H4 (cell line): Measurements from ENCODE around the gene ELF3. TPM values are rescaled to one million over a fixed set of nuclear protein-coding genes. Genes with fewer than 3 reads are reported as not detected.
"Not testable (repeated sequence)": the region's sequence is repeated elsewhere in the genome, so short reads cannot be mapped to it uniquely, and the experiment has no call there.

Source experiments
- DNase-seq: peaks from one replicate; pipeline ENCODE4 v3.0.0-alpha.2; 2015; ENCODE audit warnings: low spot score
- total RNA-seq: library from RNA; depleted of rRNA; stranded (reverse); fragments of >200 nt; shearing (Covaris generic); gene quantifications from 2 replicates; pipeline ENCODE4 v1.2.3, GENCODE V29; 2014

ELF3 gene
- total RNA-seq, 1 experiment from 2014 or later = 1.9 TPM

GRCh38 chr1:202007805-202008489 lies 2.4 kb upstream of the ELF3 start:
- no peak for DNase-seq

DNA sequence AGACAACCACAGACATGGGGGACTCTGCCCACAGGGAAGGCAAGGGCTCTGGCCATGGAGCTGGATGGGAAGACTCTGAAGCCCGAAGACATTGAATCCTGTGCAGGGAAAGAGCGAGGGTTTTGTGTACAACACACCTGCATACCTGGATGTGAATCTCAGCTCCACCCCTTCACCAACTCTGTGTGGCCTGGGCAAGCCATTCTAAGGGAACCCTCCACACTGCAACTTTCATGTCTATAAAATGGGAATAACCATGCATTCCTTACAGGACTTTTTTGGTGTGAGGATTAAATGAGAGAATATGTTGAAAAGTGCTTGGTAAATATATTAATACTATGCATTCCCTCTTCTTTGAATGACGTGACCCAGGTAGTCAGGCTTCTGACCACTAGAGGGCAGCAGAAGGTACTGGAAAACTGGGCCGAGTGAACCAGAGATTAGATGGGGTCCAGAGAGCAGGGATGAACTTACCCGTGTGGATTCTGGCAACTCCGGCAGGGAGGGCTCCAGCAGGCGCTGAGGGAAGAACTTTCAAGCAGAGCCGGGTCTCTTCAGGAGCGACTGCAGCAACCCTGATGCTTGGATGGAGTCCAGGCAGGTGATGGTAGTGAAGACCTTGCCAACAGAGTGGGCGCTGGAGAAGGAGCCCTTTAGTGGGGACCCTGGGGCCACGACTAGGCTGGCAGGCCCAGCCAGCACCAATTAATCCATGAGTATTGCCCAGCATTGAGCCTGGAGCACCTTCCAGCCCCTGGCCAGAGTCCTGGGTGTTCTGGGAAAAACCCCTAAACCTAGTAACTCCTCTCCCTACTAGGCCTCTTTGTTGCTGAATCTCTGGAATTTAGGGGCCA lies 834 bp upstream of the ELF3 start:
- DNase-seq = peak; percentile 65

DNA sequence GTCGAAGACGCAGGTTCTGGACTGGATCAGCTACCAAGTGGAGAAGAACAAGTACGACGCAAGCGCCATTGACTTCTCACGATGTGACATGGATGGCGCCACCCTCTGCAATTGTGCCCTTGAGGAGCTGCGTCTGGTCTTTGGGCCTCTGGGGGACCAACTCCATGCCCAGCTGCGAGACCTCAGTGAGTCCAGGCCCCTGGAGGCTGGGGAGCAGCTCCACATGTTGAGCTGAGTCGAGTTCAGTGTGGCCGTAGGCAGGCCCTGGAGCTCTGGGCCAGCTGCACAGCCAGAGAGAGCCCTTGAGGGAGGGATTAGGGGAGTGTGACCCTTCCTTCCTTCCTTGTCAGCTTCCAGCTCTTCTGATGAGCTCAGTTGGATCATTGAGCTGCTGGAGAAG lies 1.6 kb downstream of the ELF3 start:
- DNase-seq = no peak

DNA sequence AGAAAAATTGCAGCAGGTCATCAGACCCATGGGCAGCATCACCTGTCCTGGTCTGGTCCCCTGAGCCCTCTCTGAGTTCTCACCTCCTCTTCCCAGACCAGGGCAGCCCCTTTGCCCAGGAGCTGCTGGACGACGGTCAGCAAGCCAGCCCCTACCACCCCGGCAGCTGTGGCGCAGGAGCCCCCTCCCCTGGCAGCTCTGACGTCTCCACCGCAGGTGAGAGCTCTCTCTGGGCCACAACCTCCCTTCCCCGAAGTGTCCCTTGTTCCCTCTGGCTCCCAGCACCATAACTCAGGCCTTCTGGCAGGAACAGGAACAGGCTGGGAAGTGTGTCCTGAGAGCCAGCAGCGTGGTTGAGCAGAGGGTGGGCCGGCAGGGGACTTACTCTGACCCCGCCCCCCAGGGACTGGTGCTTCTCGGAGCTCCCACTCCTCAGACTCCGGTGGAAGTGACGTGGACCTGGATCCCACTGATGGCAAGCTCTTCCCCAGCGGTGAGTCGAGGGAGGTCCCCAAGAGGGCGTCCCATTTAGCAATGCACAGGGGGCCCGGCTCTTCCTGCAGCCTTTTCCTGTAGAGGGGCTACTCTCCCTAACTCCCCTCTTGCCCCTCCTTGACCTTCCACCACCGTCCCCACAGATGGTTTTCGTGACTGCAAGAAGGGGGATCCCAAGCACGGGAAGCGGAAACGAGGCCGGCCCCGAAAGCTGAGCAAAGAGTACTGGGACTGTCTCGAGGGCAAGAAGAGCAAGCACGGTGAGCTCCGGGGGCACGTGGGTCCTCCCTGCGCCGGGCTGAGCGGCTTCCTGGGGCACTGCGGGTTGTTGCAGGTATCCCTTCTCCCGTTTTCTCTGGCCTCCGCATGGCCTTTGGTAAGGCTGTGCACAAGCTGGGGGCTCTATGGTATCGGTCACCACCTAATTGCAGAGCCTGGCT lies 2.4 kb downstream of the ELF3 start:
- DNase-seq = no peak

- no peak for DNase-seq
These were observed 3.2 kb downstream of the ELF3 start for GRCh38 chr1:202013603-202014002.

DNA sequence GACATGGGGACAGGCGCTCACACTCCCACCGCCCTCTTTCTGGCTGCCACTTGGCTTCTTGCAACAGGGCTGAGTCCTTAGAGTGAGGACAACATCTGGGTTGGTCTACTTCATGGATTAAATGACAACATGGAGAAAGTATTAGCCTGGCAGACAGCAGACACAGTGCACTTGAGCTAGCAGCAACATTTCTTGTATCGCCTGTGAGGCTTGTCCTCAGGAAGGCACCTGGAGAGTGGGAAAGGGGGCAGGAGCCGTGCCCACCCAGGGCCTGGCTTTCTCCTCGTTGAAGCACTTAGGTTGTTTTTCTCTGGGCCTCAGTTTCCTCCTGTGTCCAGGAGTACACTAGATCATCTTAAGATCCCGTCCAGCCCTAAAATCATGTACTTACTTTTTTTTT lies 3.7 kb downstream of the ELF3 start:
- no peak for DNase-seq

DNA sequence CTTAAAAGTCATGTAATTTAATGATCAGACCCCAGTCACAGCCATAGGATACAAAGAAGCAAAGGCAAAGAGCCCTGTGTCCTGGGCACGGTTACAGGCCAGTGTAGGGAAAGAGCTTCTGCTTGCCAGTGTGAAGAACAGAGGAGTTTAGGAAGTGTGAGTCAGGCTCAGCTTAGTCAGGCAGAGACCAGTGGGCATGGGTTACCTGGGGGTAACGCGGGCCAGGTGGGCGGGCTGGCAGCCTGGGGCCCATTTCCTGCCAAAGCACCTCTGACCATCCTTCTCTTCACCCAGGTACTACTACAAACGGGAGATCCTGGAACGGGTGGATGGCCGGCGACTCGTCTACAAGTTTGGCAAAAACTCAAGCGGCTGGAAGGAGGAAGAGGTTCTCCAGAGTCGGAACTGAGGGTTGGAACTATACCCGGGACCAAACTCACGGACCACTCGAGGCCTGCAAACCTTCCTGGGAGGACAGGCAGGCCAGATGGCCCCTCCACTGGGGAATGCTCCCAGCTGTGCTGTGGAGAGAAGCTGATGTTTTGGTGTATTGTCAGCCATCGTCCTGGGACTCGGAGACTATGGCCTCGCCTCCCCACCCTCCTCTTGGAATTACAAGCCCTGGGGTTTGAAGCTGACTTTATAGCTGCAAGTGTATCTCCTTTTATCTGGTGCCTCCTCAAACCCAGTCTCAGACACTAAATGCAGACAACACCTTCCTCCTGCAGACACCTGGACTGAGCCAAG lies 4.7 kb downstream of the ELF3 start:
- no peak for DNase-seq

- DNase-seq = no peak
These were observed 5.2 kb downstream of the ELF3 start for GRCh38 chr1:202015662-202015937.

GRCh38 chr1:202016022-202016810 lies 5.8 kb downstream of the ELF3 start:
- DNase-seq = no peak

DNA sequence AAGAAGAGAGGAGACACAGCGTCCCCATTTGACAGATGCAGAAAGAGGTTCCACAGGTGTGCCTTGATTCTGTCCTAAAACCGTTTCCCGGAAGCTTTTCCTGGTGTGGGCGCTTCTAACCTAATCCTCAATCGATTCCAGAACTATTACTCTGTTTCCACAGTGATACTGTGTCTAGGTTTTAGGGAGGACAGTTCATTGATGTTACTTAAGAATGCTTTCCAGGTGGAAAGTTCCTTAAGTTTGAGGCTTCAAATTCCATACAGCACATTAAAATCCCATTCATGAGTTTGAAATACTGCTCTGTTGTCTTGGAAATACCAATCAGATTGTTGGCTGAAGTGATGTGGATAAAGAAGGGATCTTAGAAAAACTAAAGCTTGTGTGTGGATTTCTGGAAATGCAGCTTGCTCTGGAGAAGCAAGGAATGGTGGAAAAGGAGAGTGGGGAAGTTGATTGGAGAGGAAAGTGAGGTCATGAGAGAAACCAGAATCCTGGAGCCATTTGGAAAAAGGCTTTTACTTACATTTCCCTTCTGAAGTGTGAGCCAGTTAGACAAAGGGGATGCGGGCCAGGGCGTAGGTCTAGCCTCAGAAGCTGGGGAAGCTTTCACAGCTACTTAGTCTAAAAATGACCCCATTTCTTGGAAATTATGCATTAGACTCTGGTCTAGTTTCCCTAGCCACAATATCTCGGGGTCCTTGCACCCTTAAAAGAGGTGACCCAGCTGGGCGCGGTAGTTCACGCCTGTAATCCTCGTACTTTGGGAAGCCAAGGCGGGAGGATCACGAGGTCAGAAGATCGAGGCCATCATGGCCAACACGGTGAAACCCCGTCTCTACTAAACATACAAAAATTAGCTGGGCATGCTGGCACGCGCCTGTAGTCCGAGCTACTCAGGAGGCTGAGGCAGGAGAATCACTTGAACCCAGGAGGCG lies 6.7 kb downstream of the ELF3 start:
- no peak for DNase-seq

- DNase-seq = no peak
These were observed 7.5 kb downstream of the ELF3 start for GRCh38 chr1:202017749-202018467.

GRCh38 chr1:202018468-202019234 lies 8.3 kb downstream of the ELF3 start:
- DNase-seq = peak; percentile 73

DNA sequence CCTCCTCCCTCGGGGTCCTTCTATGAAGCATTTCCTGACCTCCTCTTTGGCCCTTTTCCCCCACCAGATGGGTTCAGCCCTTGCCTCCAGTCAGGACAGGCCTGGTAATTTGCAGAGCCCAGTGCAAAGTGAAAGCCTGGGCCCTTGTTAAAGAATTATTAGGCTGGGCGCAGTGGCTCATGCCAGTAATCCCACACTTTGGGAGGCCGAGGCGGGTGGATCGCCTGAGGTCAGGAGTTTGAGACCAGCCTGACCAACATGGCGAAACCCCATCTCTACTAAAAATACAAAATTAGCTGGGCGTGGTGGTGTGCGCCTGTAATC lies 8.8 kb downstream of the ELF3 start:
- DNase-seq = not testable (repeated sequence)

DNA sequence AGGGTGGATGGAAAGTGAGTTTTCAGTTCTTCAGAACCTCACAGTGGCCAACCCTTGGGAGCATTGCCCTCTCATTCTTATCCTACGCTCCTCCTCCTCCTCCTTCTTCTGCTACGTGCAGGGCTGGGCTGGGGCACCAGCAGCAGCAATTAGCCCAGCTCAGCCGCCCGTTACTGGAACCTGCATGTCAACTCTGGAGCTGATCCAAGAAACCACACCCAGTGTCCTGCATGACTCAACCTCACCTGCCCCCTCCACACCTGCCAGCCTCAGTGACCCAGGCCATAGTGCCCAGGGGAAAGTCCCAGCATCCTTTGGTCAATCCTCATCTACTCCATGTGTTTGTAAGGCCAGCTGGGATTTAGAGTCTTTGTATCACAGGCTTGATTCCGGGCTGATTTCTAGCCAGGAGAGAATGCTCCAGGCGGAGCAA lies 12.6 kb downstream of the ELF3 start:
- DNase-seq = peak; percentile 65

- peak; percentile 86 for DNase-seq
These were observed 18.8 kb downstream of the ELF3 start for GRCh38 chr1:202029171-202029665.

- DNase-seq = no peak
These were observed 19.3 kb downstream of the ELF3 start for GRCh38 chr1:202029727-202030126.

DNA sequence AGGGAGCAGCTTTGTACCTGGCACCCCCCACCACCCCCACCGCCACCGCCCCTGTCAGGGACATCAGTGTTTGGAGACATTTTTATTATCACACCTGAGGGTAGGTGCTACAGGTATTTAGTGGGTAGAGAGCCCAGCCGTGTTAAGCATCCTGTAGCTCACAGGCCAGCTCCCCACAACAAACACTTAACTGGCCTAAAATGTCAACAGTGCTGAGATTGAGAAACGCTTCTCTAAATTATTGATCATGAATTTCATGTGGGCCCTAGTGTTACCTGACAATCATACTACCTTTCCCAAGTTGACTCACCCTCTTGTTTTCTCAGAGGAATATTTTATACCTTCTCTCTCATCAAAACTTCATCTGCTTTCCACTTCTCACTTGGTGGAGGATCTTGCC lies 21.4 kb downstream of the ELF3 start:
- DNase-seq = no peak

- no peak for DNase-seq
These were observed 23.8 kb downstream of the ELF3 start for GRCh38 chr1:202034149-202034682.
